GM04503 (cell line): ENCODE data around the gene SMARCC1.

Source experiments
- DNase-seq: peaks from one replicate; pipeline ENCODE4 v3.0.0-alpha.2; 2012; ENCODE audit warnings: low read depth

The SMARCC1 gene

DNA sequence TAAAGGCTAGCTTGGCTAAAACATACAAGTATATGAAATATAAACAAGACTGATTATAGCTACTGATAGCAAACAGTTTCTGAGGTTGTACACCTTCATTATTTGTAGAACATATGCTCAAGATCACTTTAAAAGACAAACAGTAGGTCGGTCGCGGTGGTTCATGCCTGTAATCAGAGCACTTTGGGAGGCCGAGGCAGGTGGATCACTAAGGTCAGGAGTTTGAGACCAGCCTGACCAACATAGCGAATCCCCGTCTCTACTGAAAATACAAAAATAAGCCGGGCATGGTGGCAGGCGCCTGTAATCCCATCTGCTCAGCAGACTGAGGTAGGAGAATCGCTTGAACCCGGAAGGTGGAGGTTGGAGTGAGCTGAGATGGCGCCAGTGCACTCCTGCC lies 80.3 kb downstream of the SMARCC1 start:
- no peak for DNase-seq

DNA sequence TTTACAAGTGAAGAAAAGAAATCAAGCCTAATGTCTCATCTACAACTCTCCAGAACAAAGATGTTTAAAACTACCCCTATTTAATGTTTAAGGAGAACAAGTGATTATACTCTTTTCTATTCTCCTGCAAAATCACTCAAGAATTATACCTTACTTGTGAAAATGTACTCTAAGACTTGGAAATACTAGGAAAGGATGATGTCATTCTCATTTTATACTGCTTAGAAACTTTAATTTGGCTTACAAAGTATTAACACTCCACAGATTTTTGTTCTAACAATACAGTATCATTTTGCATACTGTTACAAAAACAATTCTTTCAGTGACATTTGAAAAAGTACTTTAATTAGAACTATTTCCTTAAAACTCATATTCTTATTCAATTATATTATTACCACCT lies 89.5 kb downstream of the SMARCC1 start:
- DNase-seq = no peak

DNA sequence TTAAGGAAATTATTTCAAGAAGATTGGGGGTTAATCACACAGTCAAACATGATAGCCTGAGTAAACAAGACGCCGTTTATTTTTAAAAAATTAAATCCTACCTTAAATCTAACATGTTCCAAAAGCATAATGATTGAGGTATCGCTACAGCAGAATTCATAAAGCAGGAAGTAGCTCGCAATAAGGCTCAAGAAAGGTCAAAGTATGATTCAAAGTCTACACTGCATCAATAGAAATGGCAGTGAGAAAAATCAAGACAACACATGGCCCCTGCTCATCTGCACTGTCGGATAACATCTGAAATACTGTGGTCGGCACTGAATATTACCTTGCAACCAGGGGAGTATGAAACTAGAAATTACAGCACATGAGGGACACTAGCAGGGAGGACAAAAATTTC lies 93.2 kb downstream of the SMARCC1 start:
- DNase-seq = no peak

DNA sequence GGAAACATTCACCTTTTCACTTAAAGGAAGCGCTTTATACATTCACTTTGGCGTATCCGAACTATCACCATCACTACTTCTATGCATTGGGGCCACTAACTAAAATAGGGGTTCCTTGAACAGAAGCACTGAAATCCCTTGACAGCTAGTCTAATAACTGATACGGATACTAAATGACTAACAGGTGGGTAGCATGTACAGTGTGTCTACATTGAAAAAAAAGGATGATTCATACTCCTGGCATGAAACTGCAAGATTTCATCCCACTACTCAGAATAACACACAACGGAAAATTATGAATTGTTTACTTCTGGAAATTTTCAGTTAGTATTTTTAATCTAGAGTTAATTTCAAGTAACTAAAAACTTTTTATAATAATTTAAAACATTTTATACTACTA lies 96.7 kb downstream of the SMARCC1 start:
- no peak for DNase-seq

- DNase-seq = no peak
Measured at GRCh38 chr3:47681016-47681415, 100.7 kb downstream of the SMARCC1 start.

DNA sequence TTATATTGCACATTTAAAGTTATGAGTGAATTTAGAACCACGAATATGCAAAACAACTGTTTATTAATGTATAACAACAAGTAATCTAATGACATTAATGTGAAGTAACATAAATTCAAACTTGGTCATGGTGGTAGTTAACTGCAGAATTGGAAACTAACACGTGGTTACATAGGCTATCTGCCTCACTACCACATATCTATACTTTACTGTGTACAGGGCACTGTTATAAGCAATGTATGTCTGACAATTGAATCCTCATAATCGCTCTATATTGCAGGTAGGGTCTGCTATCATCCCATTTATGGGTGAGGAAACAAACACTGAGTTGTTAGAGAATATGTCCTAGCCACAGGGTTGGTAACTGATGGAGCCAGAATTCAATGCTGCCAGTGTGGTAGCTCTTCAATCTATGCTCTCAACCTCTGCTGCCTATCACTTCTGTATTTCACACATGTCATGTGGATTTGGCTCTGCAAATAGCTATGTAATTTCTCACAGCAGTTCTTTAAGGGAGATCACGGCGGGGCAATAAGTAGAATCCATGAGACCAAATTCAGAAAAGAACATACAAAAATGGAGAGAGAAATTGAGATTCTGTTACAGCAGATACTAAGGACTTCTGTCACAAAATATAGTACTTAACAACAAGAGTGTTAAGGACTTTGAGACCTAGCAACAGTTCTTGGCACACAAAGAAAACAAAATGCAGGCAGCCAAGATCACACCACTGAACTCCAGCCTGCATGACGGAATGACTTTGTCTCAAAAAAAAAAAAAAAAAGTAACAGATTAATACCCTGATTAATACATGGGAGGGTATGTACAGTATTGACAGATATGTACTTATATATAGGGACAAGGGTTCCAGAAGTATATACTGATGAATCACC lies 103.0 kb downstream of the SMARCC1 start:
- no peak for DNase-seq

DNA sequence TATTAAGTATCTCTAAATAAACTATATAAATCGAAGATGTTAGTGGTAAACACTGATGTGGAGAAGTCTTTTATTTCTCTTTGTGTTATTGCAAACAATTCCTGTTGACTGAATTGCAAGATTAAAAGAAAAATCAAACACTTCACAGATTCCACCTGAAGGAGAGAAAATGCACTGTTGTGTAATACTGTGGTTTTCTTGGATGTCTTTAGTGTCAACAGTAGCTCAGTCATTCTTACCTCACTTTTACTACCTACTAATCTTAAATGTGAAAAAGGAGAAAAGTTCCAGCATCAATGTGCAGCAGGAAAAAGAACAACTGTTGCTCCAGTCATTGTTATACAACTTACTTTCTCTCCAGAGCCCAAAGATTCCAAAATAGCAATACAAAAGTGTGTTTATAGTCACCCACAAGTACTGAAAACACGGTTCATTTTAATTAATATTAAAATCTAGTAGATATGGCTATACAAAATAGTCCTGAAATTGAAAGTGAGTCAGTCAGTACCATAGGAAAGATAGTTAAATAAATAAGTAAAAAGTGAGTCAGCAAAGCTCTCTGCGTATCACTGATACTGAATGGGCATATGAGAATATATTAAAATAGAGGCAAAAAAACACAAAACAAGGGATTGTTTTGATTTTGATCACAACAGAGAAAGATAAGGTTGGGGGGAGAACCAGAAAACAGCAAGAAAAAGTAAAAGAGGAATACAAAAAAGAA lies 112.5 kb downstream of the SMARCC1 start:
- no peak for DNase-seq

- no peak for DNase-seq
Measured at GRCh38 chr3:47666118-47666517, 115.6 kb downstream of the SMARCC1 start.

GRCh38 chr3:47664519-47664918 lies 117.2 kb downstream of the SMARCC1 start:
- peak; percentile 16 for DNase-seq

DNA sequence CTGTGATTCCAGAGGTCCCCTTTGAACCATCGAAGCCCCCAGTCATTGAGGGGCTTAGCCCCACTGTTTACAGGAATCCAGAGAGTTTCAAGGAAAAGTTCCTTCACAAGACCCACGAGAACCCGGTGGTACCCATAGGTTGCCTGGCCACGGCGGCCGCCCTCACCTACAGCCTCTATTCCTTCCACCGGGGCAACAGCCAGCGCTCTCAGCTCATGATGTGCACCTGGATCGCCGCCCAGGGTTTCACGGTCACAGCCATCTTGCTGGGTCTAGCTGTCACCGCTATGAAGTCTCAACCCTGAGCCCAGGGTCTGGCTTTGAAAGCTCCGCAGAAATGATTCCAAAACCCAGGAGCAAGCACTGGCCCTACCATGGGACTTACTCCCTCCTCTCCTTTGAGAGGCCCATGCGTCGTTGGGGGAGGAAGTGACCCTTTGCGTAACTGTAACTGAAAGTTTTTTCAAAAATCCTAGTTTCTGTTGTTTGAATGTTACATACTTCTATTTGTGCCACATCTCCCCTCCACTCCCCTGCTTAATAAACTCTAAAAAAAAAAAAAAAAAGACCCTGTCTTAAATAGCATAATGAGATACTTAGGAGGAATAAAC lies 118.0 kb downstream of the SMARCC1 start:
- no peak for DNase-seq

DNA sequence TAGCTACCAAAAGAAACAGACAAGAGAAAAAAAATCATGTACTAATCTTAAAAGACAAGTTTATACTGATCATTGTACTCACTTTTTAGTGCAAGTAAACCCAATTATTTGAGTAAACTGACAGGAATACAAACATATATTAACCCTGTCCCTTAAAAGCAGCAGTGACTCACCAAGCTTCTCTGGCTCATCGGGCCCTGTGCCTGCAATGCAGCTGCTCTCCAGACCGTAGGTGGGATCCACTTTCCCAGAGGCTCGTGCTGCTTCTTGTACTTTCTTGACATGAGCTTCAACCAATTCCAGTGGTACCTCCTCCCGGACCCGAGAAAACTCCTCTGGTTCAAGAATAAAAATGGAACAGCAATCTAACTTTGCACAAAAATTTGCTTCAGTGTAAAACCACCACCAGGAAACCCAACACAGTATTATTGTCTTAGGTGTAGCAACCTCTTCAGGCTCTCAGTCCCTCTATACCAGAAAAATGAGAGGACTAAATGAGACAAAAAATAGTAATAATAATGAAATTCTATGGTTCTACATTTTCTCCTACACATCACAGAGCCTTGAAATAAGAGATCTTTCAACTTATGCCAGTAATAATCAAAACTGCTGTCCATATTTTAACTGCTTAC lies 120.5 kb downstream of the SMARCC1 start:
- peak; percentile 21 for DNase-seq

DNA sequence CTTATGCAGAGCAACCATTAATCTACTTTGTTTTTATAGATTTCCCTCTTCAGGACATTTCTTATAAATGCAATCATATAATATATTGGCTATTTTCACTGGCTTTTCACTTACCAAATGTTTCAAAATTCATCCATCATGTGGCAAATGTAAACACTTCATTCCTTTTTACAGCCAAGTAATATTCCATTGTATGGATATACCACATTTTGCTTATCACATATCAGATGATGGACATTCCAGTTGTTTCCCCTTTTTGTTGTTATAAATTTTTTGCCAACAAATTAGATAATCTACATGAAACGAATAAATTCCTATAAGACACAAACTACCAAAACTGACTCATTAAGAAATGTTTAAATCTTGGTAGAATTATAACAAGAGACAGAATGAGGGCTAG lies 123.2 kb downstream of the SMARCC1 start:
- DNase-seq = no peak

DNA sequence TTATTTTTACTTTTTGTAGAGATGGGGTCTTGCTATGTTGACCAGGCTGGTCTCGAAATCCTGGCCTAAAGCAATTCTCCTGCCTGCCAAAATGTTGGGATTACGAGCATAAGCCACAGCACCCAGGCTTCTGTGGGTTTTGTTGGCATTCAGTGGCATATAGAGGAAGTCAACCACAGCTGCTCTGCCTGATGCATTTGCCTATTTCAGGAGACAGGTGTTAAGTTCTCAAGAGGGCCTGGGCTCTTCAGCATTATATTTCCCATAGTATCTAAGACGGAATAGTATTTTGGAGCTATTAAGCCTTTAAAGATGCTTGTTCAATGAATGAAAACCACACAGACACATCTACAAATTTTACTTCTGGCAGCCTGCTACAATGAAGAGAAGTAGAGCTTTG lies 129.6 kb downstream of the SMARCC1 start:
- DNase-seq = no peak

GRCh38 chr3:47650294-47650693 lies 131.4 kb downstream of the SMARCC1 start:
- DNase-seq = no peak

- DNase-seq = no peak
Measured at GRCh38 chr3:47647550-47647949, 134.1 kb downstream of the SMARCC1 start.

DNA sequence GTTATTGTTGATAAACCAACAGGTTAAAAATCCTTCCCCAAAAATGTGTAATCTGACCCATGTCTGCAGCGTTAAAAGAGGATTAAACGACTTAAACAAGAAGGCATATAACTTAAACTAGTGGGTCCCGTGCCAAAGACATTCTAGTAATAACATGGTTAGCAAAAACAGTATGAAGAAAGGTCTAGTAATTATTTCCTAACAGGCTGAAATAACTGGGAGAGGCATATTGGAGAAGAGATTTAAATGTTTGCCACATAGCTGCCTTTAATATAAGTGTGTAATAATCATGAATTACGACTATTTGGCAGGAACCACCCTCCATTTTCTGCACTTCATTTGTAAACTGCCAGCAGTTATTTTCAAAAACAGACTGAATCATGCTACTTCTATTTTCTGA lies 135.3 kb downstream of the SMARCC1 start:
- peak; percentile 70 for DNase-seq

DNA sequence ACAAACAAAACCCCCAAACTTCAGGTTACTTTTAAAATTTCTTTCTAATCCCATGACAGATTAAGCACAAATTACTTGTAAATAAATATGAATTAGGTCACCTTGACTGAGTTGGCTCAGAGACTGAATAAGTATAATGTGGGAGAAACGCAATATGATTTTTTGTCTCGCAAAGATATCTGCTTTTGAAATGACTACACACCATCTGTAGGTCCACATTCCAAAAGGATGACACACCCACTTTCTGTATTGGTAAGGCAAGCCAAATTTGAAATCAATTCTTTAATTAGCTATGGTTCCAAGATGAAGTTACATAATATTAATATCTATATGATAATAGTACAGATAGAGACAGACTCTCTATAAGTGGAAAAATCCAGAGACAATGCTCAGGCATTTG lies 136.1 kb downstream of the SMARCC1 start:
- DNase-seq = no peak

DNA sequence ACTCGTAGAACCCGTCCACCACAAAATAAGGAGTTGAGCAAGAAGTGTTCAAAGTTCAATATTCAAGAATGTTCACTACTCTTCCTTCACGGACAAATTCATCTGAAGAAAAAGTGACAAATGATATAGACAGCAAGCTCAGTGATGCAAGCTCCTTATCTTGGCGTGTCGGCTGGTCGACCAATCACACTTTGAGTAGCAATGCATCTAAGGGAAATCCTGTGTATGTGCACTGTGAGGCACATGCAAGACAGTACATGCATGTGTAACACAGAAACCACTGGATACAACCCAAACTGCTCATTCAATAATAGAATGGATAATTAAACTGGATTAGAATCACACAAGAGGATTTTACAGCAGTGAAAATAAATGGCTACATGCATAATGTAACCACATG lies 138.6 kb downstream of the SMARCC1 start:
- DNase-seq = no peak

GRCh38 chr3:47641739-47642138 lies 140.0 kb downstream of the SMARCC1 start:
- DNase-seq = no peak

- DNase-seq = no peak
Measured at GRCh38 chr3:47636921-47637320, 144.8 kb downstream of the SMARCC1 start.

- no peak for DNase-seq
Measured at GRCh38 chr3:47636225-47636624, 145.5 kb downstream of the SMARCC1 start.

DNA sequence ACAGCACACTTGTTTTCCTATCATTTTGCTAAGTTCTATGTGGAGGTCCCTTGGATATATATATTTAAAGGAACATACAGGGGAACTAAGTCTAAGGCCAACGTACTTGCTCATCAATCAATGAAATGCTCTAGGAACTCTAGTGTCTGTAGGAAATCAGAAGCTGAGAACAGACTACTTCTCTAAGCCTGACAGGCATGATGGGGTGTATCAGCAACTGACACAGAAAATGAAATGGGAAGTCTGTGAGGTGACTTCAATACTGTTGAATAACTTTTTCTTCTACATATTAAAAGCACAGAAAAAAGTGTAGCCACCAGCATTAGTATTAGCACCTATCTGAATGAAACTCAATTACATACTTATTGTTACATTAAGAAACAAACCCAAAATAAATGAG lies 146.2 kb downstream of the SMARCC1 start:
- DNase-seq = no peak

GRCh38 chr3:47634996-47635395 lies 146.7 kb downstream of the SMARCC1 start:
- no peak for DNase-seq
